H1 (cell line): ENCODE data around the gene MYCBPAP. TPM values are rescaled to one million over a fixed set of nuclear protein-coding genes. Genes with fewer than 3 reads are reported as not detected.

ENCODE experiments used
- CTCF ChIA-PET: fragments of 300-600 bp; sonication (Branson Sonifier 250); formaldehyde crosslinking; loops from one replicate; lab custom pipeline; 2021; ENCODE audit not compliant: partially characterized antibody; lab: Charles Lee
- POLR2A ChIA-PET: fragments of 300-600 bp; sonication (Branson Sonifier 250); formaldehyde crosslinking; loops from one replicate; lab custom pipeline; 2021; ENCODE audit warnings: inconsistent platforms; ENCODE audit not compliant: partially characterized antibody; lab: Charles Lee
- DNase-seq, 2 experiments: peaks; one replicate each; pipeline versions ENCODE4 v3.0.0 to v3.0.0-alpha.2; 2010 to 2022; ENCODE audit warnings: low spot score in 2 of 2, low read depth in 1 of 2, mixed read lengths in 1 of 2
- FAIRE-seq: peaks from 2 replicates; lab custom pipeline; 2011; peaks lifted over from hg19 to GRCh38; lab: Jason Lieb, UNC
- H2AFZ ChIP-seq: 2 replicates; pipeline ENCODE4 v1.8.1; 2012; ENCODE audit warnings: low read length, inconsistent platforms
- H2AK5ac ChIP-seq: 2 replicates; pipeline ENCODE4 v1.6.1; 2013; ENCODE audit warnings: low read depth, low read length
- H2BK120ac ChIP-seq: replicated peaks from 2 replicates; pipeline ENCODE3; 2013; ENCODE audit warnings: low read depth, low read length, inconsistent platforms
- H2BK12ac ChIP-seq: 2 replicates; pipeline ENCODE4 v1.6.1; 2013; ENCODE audit warnings: low read depth, low read length
- H2BK15ac ChIP-seq: 2 replicates; pipeline ENCODE4 v1.6.1; 2013; ENCODE audit warnings: low read length
- H2BK20ac ChIP-seq: 2 replicates; pipeline ENCODE4 v1.6.1; 2013; ENCODE audit warnings: low read length
- H2BK5ac ChIP-seq: 2 replicates; pipeline ENCODE4 v1.6.1; 2013; ENCODE audit warnings: low read depth, low read length
- H3K14ac ChIP-seq: 2 replicates; pipeline ENCODE4 v1.6.1; 2013; ENCODE audit warnings: inconsistent platforms; ENCODE audit not compliant: insufficient read length
- H3K18ac ChIP-seq: 2 replicates; pipeline ENCODE4 v1.6.1; 2013; ENCODE audit warnings: low read length; ENCODE audit errors: extremely low read depth
- H3K23ac ChIP-seq: 2 replicates; pipeline ENCODE4 v1.6.1; 2013; ENCODE audit warnings: inconsistent platforms; ENCODE audit not compliant: insufficient read length
- H3K23me2 ChIP-seq: 2 replicates; pipeline ENCODE4 v1.6.1; 2013; ENCODE audit warnings: low read depth, low read length
- H3K27ac ChIP-seq: 2 replicates; pipeline ENCODE4 v1.6.1; 2011; ENCODE audit warnings: low read depth, low read length, inconsistent platforms
- H3K27me3 ChIP-seq, 4 experiments: replicated peaks in 1 of 4; 1 replicate in 1 of 4; 2 replicates in 3 of 4; pipeline versions ENCODE4 v1.6.1 to v1.8.1; 2011 to 2013; ENCODE audit warnings: low read length in 3 of 4, mild to moderate bottlenecking in 3 of 4, inconsistent platforms in 2 of 4, mixed read lengths in 2 of 4, moderate library complexity in 1 of 4; ENCODE audit not compliant: control insufficient read depth in 3 of 4, insufficient read depth in 3 of 4; ENCODE audit errors: extremely low read depth in 1 of 4
- H3K36me3 ChIP-seq, 4 experiments: 2 replicates each; pipeline versions ENCODE4 v1.6.1 to v1.8.1; 2011 to 2013; ENCODE audit warnings: mild to moderate bottlenecking in 4 of 4, low read length in 3 of 4, moderate library complexity in 2 of 4, control low read depth in 1 of 4, inconsistent platforms in 1 of 4; ENCODE audit not compliant: insufficient read depth in 4 of 4, control insufficient read depth in 2 of 4
- H3K4ac ChIP-seq: replicated peaks from 2 replicates; pipeline ENCODE3; 2013; ENCODE audit warnings: low read length, low read depth, mixed read lengths, inconsistent platforms; ENCODE audit not compliant: insufficient read length
- H3K4me1 ChIP-seq, 4 experiments: replicated peaks in 1 of 4; 1 replicate in 1 of 4; 2 replicates in 3 of 4; pipeline versions ENCODE4 v1.6.1 to v1.8.1; 2011 to 2013; ENCODE audit warnings: low read length in 3 of 4, inconsistent platforms in 2 of 4, mixed read lengths in 1 of 4; ENCODE audit not compliant: insufficient read depth in 4 of 4, control insufficient read depth in 3 of 4
- H3K4me2 ChIP-seq, 2 experiments: 2 replicates each; pipeline versions ENCODE4 v1.6.1 to v1.8.1; 2011 to 2013; ENCODE audit warnings: low read depth in 2 of 2, low read length in 2 of 2, control low read depth in 1 of 2, inconsistent platforms in 1 of 2, mild to moderate bottlenecking in 1 of 2; ENCODE audit not compliant: insufficient read depth in 1 of 2
- H3K4me3 ChIP-seq, 4 experiments: fragments of 200-600, 300-600 bp in 1 of 4; sonication (generic), shearing (Covaris generic), sonication (Bioruptor Twin) in 1 of 4; 2 replicates each; pipeline versions ENCODE4 v1.5.1 to v1.8.1; 2011 to 2016; ENCODE audit warnings: low read length in 4 of 4, low read depth in 3 of 4, control low read depth in 2 of 4, inconsistent platforms in 2 of 4, mild to moderate bottlenecking in 2 of 4, mixed read lengths in 1 of 4, moderate library complexity in 1 of 4; ENCODE audit not compliant: insufficient read depth in 2 of 4; ENCODE audit errors: extremely low read depth in 1 of 4
- H3K56ac ChIP-seq: replicated peaks from 2 replicates; pipeline ENCODE3; 2013; ENCODE audit warnings: low read depth, mild to moderate bottlenecking, mixed read lengths, low read length, inconsistent platforms; ENCODE audit not compliant: insufficient read length
- H3K79me1 ChIP-seq: 2 replicates; pipeline ENCODE4 v1.6.1; 2013; ENCODE audit warnings: low read depth, low read length, control low read depth
- H3K79me2 ChIP-seq, 2 experiments: 2 replicates each; pipeline versions ENCODE4 v1.6.1 to v1.8.1; 2012 to 2013; ENCODE audit warnings: low read length in 2 of 2, mild to moderate bottlenecking in 2 of 2, inconsistent platforms in 1 of 2; ENCODE audit not compliant: insufficient read depth in 2 of 2, control insufficient read depth in 1 of 2
- H3K9ac ChIP-seq, 4 experiments: replicated peaks in 1 of 4; 1 replicate in 1 of 4; 2 replicates in 3 of 4; pipeline versions ENCODE4 v1.6.1 to v1.8.1; 2011 to 2013; ENCODE audit warnings: low read depth in 3 of 4, low read length in 3 of 4, control low read depth in 2 of 4, mild to moderate bottlenecking in 2 of 4, moderate library complexity in 2 of 4, inconsistent platforms in 1 of 4; ENCODE audit errors: extremely low read depth in 1 of 4
- H3K9me3 ChIP-seq, 2 experiments: 2 replicates each; pipeline versions ENCODE4 v1.6.1 to v1.8.1; 2012 to 2013; ENCODE audit warnings: mild to moderate bottlenecking in 2 of 2, moderate library complexity in 2 of 2, control low read depth in 1 of 2, inconsistent platforms in 1 of 2, low read depth in 1 of 2, low read length in 1 of 2, mixed read lengths in 1 of 2; ENCODE audit not compliant: insufficient read depth in 2 of 2
- H4K20me1 ChIP-seq, 2 experiments: replicated peaks in 1 of 2; 2 replicates each; pipeline versions ENCODE3 to v1.8.1; 2011 to 2013; ENCODE audit warnings: inconsistent platforms in 2 of 2, low read length in 2 of 2, mild to moderate bottlenecking in 1 of 2; ENCODE audit not compliant: insufficient read depth in 2 of 2, control insufficient read depth in 1 of 2
- H4K5ac ChIP-seq: 2 replicates; pipeline ENCODE4 v1.6.1; 2013; ENCODE audit warnings: low read length, low read depth, mixed read lengths, inconsistent platforms; ENCODE audit not compliant: insufficient read length
- H4K8ac ChIP-seq: 2 replicates; pipeline ENCODE4 v1.8.0; 2013; ENCODE audit warnings: mild to moderate bottlenecking, moderate library complexity, low read length, inconsistent platforms; ENCODE audit not compliant: insufficient read depth; ENCODE audit errors: extremely low read depth
- H4K91ac ChIP-seq: replicated peaks from 2 replicates; pipeline ENCODE3; 2013; ENCODE audit warnings: low read length, mixed read lengths, inconsistent platforms; ENCODE audit not compliant: insufficient read length
- BACH1 ChIP-seq: IDR thresholded peaks from 2 replicates; pipeline ENCODE4 v1.6.1; 2012; ENCODE audit warnings: low read length, improper control_type of control experiment
- BRCA1 ChIP-seq: IDR thresholded peaks from 2 replicates; pipeline ENCODE4 v1.6.1; 2012; ENCODE audit warnings: low read depth, low read length, improper control_type of control experiment
- CHD1 ChIP-seq: IDR thresholded peaks from 2 replicates; pipeline ENCODE4 v1.6.1; 2012; ENCODE audit warnings: low read depth, low read length, improper control_type of control experiment
- GTF2F1 ChIP-seq: IDR thresholded peaks from 2 replicates; pipeline ENCODE4 v1.6.1; 2012; ENCODE audit warnings: low read depth, low read length, improper control_type of control experiment, borderline replicate concordance
- HDAC2 ChIP-seq, 2 experiments: fragments of 300-600 bp in 1 of 2; sonication (generic) in 1 of 2; IDR thresholded peaks; 2 replicates each; pipeline ENCODE4 v1.6.1; 2011 to 2012; ENCODE audit warnings: low read depth in 2 of 2, low read length in 2 of 2, mild to moderate bottlenecking in 2 of 2, moderate library complexity in 2 of 2, borderline replicate concordance in 1 of 2, inconsistent platforms in 1 of 2
- JUND ChIP-seq: IDR thresholded peaks from 2 replicates; pipeline ENCODE4 v1.6.1; 2011; ENCODE audit warnings: mild to moderate bottlenecking, improper control_type of control experiment, low read length
- KDM5A ChIP-seq: fragments of 200-600 bp; IDR thresholded peaks from 2 replicates; pipeline ENCODE4 v1.7.1; 2012; ENCODE audit warnings: mild to moderate bottlenecking, low read length, inconsistent platforms, mixed read lengths
- NRF1 ChIP-seq: IDR thresholded peaks from 2 replicates; pipeline ENCODE4 v1.6.1; 2011; ENCODE audit warnings: mild to moderate bottlenecking, low read depth, low read length, improper control_type of control experiment
- POU5F1 ChIP-seq: IDR thresholded peaks from 2 replicates; pipeline ENCODE4 v1.6.1; 2011; ENCODE audit warnings: low read depth, mild to moderate bottlenecking, low read length, moderate library complexity
- SAP30 ChIP-seq: fragments of 300-600 bp; sonication (generic); IDR thresholded peaks from 2 replicates; pipeline ENCODE4 v1.7.1; 2012; ENCODE audit warnings: low read length, moderate library complexity, mild to moderate bottlenecking, inconsistent platforms; ENCODE audit not compliant: insufficient read depth, insufficient replicate concordance
- SP4 ChIP-seq: IDR thresholded peaks from 2 replicates; pipeline ENCODE4 v1.6.1; 2012; ENCODE audit warnings: low read length, inconsistent platforms
- TAF7 ChIP-seq: optimal IDR thresholded peaks from 2 replicates; pipeline ENCODE3; 2011; ENCODE audit warnings: low read depth, mild to moderate bottlenecking, inconsistent platforms, low read length, moderate library complexity, borderline replicate concordance
- TBP ChIP-seq: IDR thresholded peaks from 2 replicates; pipeline ENCODE4 v1.6.1; 2011; ENCODE audit warnings: low read depth, low read length, improper control_type of control experiment
- ZNF274 ChIP-seq: IDR thresholded peaks from 2 replicates; pipeline ENCODE4 v1.7.0; 2012; ENCODE audit warnings: low read length, borderline replicate concordance; ENCODE audit errors: extremely low read depth
- WGBS, 2 experiments: shearing (Covaris generic) in 1 of 2; methylation state at CpG; one replicate each; pipeline versions ENCODE4 v1.1.6 to v1.1.7; 2013 to 2015; ENCODE audit warnings: low lambda C conversion rate in 2 of 2, mixed read lengths in 2 of 2, inconsistent platforms in 1 of 2, low coverage in 1 of 2, missing lambda C conversion rate in 1 of 2; ENCODE audit not compliant: insufficient replicate concordance in 2 of 2, insufficient coverage in 1 of 2, insufficient read length in 1 of 2; ENCODE audit errors: extremely low coverage in 1 of 2, missing lambda C conversion rate in 1 of 2; 5-methylcytosine and 5-hydroxymethylcytosine counted together
- polyA plus RNA-seq, 7 experiments: library from polyadenylated mRNA; depleted of rRNA in 3 of 7; stranded (reverse) in 5 of 7; unstranded in 2 of 7; fragments of >200 nt in 5 of 7; fragments of 200-250 nt in 2 of 7; gene quantifications; 1 replicate in 5 of 7; 2 replicates in 1 of 7; 4 replicates in 1 of 7; pipeline versions ENCODE4 v1.2.1 to v1.2.3, GENCODE V29; 2011 to 2013; ENCODE audit warnings: missing spikeins in 2 of 7, mixed read lengths in 2 of 7
- total RNA-seq: library from RNA; stranded (reverse); fragmentation: NEBNext Ultra II Directional; extraction: Animal tissue kit (Norgen Biotek cat#: 25700); gene quantifications from 2 replicates; pipeline ENCODE4 v1.2.1, GENCODE V29; 2021
- TF ChIP-seq, protein P1 (sequence below): IDR thresholded peaks from 2 replicates; pipeline ENCODE4 v1.6.1; 2012; ENCODE audit warnings: inconsistent platforms

MYCBPAP gene
- total and polyA plus RNA-seq, 2 of the 8 experiments (the other 6 are each of a cell fraction or from before 2014, with no cell fraction given): 0.89 to 3.3 TPM

GRCh38 chr17:50566886-50567285, 58.6 kb downstream of the MYCBPAP start:
- H3K36me3 ChIP-seq: no peaks in the 10 kb centered on the region
- no peaks in the 10 kb centered on the region for H3K79me2 ChIP-seq
- H3K9me3 ChIP-seq: no peaks in the 10 kb centered on the region
- peaks cover 0 to 32% (median 22%) of the 10 kb centered on the region in 4 experiments; a peak in 6 of 7 replicates for H3K4me1 ChIP-seq
- no peak overlapping the region for H2BK5ac ChIP-seq
- H3K27me3 ChIP-seq: peaks cover 22 to 49% (median 46%) of the 10 kb centered on the region in 4 experiments
- FAIRE-seq (no peak), DNase-seq (no peak)
- no peak overlapping the region for H3K23ac ChIP-seq
- no peak overlapping the region for H3K56ac ChIP-seq
- H3K4me3 ChIP-seq: no peak overlapping the region
- no peak overlapping the region for H3K14ac ChIP-seq
- CTCF ChIA-PET: interaction anchor here (0.7 to 1.7 kb wide), 7 partner anchors 9 to 129 kb away, joined by 3 to 11 read pairs (median 4); no protein-coding TSS in a partner anchor
- 82% methylated on average over 2 of the region's 2 CpGs; no CpG with 5 or more reads in 1 of the 2 experiments for WGBS, 2 experiments
- no peak overlapping the region for H2AFZ ChIP-seq
- POLR2A ChIA-PET: interaction anchor here (0.6 to 1.3 kb wide), 4 partner anchors 9 to 90 kb away, joined by 3 read pairs; no protein-coding TSS in a partner anchor
- H4K8ac ChIP-seq: no peak overlapping the region
- no peak overlapping the region for H3K4ac ChIP-seq
- H2BK20ac ChIP-seq: no peak overlapping the region
- peaks cover 3% of the 10 kb centered on the region; the same call in 1 of the 2 replicates for H3K23me2 ChIP-seq
- H4K5ac ChIP-seq: no peak overlapping the region
- no peak overlapping the region for H3K18ac ChIP-seq
- no peaks in the 10 kb centered on the region for H3K79me1 ChIP-seq
- no peak overlapping the region for H2BK12ac ChIP-seq
- no peak overlapping the region for H3K27ac ChIP-seq
- H3K9ac ChIP-seq: no peak overlapping the region
- H4K20me1 ChIP-seq: peaks cover 7 to 11% of the 10 kb centered on the region in 2 experiments
- no peak overlapping the region for H3K4me2 ChIP-seq
- no peak overlapping the region for H2BK120ac ChIP-seq
- no peak overlapping the region for H2BK15ac ChIP-seq
- H2AK5ac ChIP-seq: no peak overlapping the region
- H4K91ac ChIP-seq: no peak overlapping the region
- no peak for TF ChIP-seq BRCA1
- TF ChIP-seq KDM5A: no peak
- TF ChIP-seq ZNF274: no peak
- TF ChIP-seq SAP30: no peak
- no peak for TF ChIP-seq TBP
- TF ChIP-seq NRF1: no peak
- TF ChIP-seq HDAC2 (IDR thresholded peaks at IDR 0.05; ENCODE audit: borderline replicate concordance in 1 of 2, low read depth in 2 of 2, low read length in 2 of 2): no peak
- no peak for TF ChIP-seq CHD1
- no peak for TF ChIP-seq JUND
- no peak for TF ChIP-seq BACH1
- no peak for TF ChIP-seq SP4
- TF ChIP-seq, protein P1, sequence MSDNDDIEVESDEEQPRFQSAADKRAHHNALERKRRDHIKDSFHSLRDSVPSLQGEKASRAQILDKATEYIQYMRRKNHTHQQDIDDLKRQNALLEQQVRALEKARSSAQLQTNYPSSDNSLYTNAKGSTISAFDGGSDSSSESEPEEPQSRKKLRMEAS: no peak
- TF ChIP-seq POU5F1: no peak
- no peak for TF ChIP-seq TAF7
- no peak for TF ChIP-seq GTF2F1
